ENCODE measurements around the gene CCDC188. TPM values are rescaled to one million over a fixed set of nuclear protein-coding genes. Genes with fewer than 3 reads are reported as not detected.
"Not testable (repeated sequence)": the region's sequence is repeated elsewhere in the genome, so short reads cannot be mapped to it uniquely, and the experiment has no call there.

The CCDC188 gene
- total RNA-seq, 1 donor from 2014 or later: 11.1 TPM

- no peak for DNase-seq
Observed at GRCh38 chr22:20169253-20169822, 18.5 kb upstream of the CCDC188 start.

- DNase-seq: no peak
Observed at GRCh38 chr22:20167643-20168322, 16.9 kb upstream of the CCDC188 start.

- no peak for DNase-seq
Observed at GRCh38 chr22:20166703-20167102, 15.8 kb upstream of the CCDC188 start.

- no peak for DNase-seq
Observed at GRCh38 chr22:20165913-20166312, 15.1 kb upstream of the CCDC188 start.

GRCh38 chr22:20165421-20165820, 14.6 kb upstream of the CCDC188 start:
- DNase-seq: no peak

GRCh38 chr22:20164863-20165262, 14.0 kb upstream of the CCDC188 start:
- no peak for DNase-seq

GRCh38 chr22:20160041-20160440, 9.2 kb upstream of the CCDC188 start:
- DNase-seq: no peak

- not testable (repeated sequence) for DNase-seq
Observed at GRCh38 chr22:20159531-20159930, 8.7 kb upstream of the CCDC188 start.

- DNase-seq: no peak
Observed at GRCh38 chr22:20159076-20159475, 8.2 kb upstream of the CCDC188 start.

- DNase-seq: no peak
Observed at GRCh38 chr22:20158391-20159036, 7.7 kb upstream of the CCDC188 start.

GRCh38 chr22:20157430-20158183, 6.8 kb upstream of the CCDC188 start:
- DNase-seq: no peak

GRCh38 chr22:20156611-20157429, 6.0 kb upstream of the CCDC188 start:
- DNase-seq: peak; percentile 89

- DNase-seq: no peak
Observed at GRCh38 chr22:20156042-20156389, 5.2 kb upstream of the CCDC188 start.

- peak; percentile 87 for DNase-seq
Observed at GRCh38 chr22:20155330-20156041, 4.6 kb upstream of the CCDC188 start.

GRCh38 chr22:20154602-20155187, 3.8 kb upstream of the CCDC188 start:
- DNase-seq: peak; percentile 5

GRCh38 chr22:20153945-20154344, 3.1 kb upstream of the CCDC188 start:
- DNase-seq: no peak

- DNase-seq: no peak
Observed at GRCh38 chr22:20152464-20152890, 1.6 kb upstream of the CCDC188 start.

GRCh38 chr22:20151276-20151588, 377 bp upstream of the CCDC188 start:
- no peak for DNase-seq

- no peak for DNase-seq
Observed at GRCh38 chr22:20149257-20150250, 1.3 kb downstream of the CCDC188 start.

- no peak for DNase-seq
Observed at GRCh38 chr22:20148414-20148813, 2.4 kb downstream of the CCDC188 start.

All from dermis blood vessel endothelial cell (primary cell).